ENCODE results near the gene PDE11A.

DNA sequence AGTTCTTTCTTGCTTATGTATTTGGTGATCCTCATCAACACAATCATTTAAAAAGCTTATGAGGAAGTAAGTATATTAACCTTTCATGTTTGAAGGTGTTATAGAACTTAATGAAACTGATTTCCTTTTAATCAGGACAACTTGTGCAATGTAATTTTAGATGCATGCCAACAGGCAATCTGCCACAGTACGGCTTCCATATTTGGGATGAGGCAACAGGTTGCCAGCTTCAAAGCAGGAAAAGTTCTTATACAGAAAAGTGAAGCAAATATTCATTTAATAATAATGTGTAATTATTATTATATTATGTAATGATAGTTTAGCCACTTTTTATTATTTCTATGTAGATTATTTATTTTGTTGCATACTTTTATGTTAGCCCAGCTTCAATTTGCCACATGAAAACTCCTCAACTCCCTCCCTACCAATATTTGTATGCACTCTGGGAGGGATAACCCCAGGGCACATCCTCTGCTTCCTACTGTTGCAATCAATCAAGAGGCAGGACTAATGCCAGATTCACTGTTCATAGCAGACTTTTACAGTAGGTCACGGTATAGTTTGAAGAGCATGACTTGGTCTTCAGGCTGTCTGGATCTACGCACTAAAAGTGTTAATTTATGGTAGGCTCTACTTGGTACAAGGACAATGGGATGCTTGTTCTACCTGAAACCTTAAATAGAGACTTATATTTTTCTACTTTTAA, 402.8 kb downstream of the PDE11A start:
- TF ChIP-seq POLR2A (IDR thresholded peaks at IDR 0.05; ENCODE audit: low read length) = no peak
- no peak for TF ChIP-seq GATA1 (IDR thresholded peaks at IDR 0.05; ENCODE audit: low read depth, low read length)
